HepG2 (cell line): ENCODE results near the gene ASCL2. TPM values are rescaled to one million over a fixed set of nuclear protein-coding genes. Genes with fewer than 3 reads are reported as not detected.
A peak's percentile ranks its signal among the peaks of the same experiment; 100 is the strongest.

Experiments used
- CCDC6 ChIP-seq: sonication (generic); formaldehyde crosslinking; IDR thresholded peaks from 2 replicates; pipeline ENCODE4 v1.8.1; 2022; ENCODE audit warnings: mild to moderate bottlenecking, missing genetic modification reagents, moderate library complexity
- NFATC3 ChIP-seq: sonication (generic); formaldehyde crosslinking; IDR thresholded peaks from 2 replicates; pipeline ENCODE4 v1.5.1; 2020; ENCODE audit warnings: mild to moderate bottlenecking, missing genetic modification reagents
- SP140L ChIP-seq: sonication (generic); formaldehyde crosslinking; IDR thresholded peaks from 2 replicates; pipeline ENCODE4 v1.4.0; 2020; ENCODE audit warnings: missing genetic modification reagents, borderline replicate concordance
- ZBTB42 ChIP-seq: sonication (generic); formaldehyde crosslinking; IDR thresholded peaks from 2 replicates; pipeline ENCODE4 v1.5.0; 2020; ENCODE audit warnings: mild to moderate bottlenecking, missing genetic modification reagents
- ZNF646 ChIP-seq: sonication (generic); formaldehyde crosslinking; IDR thresholded peaks from 2 replicates; pipeline ENCODE4 v1.9.0; 2021; ENCODE audit warnings: mild to moderate bottlenecking, missing genetic modification reagents
- polyA plus RNA-seq, 8 experiments: library from polyadenylated mRNA; depleted of rRNA in 3 of 8; stranded (reverse) in 7 of 8; unstranded in 1 of 8; fragments of >200 nt; fragmentation: Illumina TruSeq in 4 of 8; extraction: Trizol in 4 of 8; gene quantifications; 2 replicates each; pipeline versions ENCODE4 v1.2.1 to v1.2.3, GENCODE V29; 2011 to 2016; ENCODE audit warnings: low read depth in 4 of 8, missing spikeins in 1 of 8, mixed read lengths in 1 of 8; ENCODE audit not compliant: insufficient read depth in 1 of 8
- total RNA-seq, 5 experiments: library from RNA; depleted of rRNA; stranded (reverse); fragments of >200 nt; fragmentation: Illumina TruSeq; extraction: Trizol; gene quantifications; 2 replicates each; pipeline ENCODE4 v1.2.3, GENCODE V29; 2016; ENCODE audit warnings: low read depth in 1 of 5
- TF ChIP-seq, protein P1 (sequence below): sonication (generic); formaldehyde crosslinking; IDR thresholded peaks from 2 replicates; pipeline ENCODE4 v1.4.0; 2020; ENCODE audit warnings: missing genetic modification reagents
- TF ChIP-seq, protein P2 (sequence below): sonication (generic); formaldehyde crosslinking; IDR thresholded peaks from 2 replicates; pipeline ENCODE4 v1.4.0; 2020; ENCODE audit warnings: missing genetic modification reagents, borderline replicate concordance
- TF ChIP-seq, protein P3 (sequence below): sonication (generic); formaldehyde crosslinking; IDR thresholded peaks from 2 replicates; pipeline ENCODE4 v1.4.0; 2020; ENCODE audit warnings: mild to moderate bottlenecking, missing genetic modification reagents, borderline replicate concordance

Gene ASCL2
- total and polyA plus RNA-seq, 2 of the 13 experiments (the other 11 are each of a cell fraction or from before 2014, with no cell fraction given): 0.07 TPM; not detected in 1

GRCh38 chr11:2268729-2269600 is 1.4 kb downstream of the ASCL2 start (continued):
- TF ChIP-seq, protein P1, sequence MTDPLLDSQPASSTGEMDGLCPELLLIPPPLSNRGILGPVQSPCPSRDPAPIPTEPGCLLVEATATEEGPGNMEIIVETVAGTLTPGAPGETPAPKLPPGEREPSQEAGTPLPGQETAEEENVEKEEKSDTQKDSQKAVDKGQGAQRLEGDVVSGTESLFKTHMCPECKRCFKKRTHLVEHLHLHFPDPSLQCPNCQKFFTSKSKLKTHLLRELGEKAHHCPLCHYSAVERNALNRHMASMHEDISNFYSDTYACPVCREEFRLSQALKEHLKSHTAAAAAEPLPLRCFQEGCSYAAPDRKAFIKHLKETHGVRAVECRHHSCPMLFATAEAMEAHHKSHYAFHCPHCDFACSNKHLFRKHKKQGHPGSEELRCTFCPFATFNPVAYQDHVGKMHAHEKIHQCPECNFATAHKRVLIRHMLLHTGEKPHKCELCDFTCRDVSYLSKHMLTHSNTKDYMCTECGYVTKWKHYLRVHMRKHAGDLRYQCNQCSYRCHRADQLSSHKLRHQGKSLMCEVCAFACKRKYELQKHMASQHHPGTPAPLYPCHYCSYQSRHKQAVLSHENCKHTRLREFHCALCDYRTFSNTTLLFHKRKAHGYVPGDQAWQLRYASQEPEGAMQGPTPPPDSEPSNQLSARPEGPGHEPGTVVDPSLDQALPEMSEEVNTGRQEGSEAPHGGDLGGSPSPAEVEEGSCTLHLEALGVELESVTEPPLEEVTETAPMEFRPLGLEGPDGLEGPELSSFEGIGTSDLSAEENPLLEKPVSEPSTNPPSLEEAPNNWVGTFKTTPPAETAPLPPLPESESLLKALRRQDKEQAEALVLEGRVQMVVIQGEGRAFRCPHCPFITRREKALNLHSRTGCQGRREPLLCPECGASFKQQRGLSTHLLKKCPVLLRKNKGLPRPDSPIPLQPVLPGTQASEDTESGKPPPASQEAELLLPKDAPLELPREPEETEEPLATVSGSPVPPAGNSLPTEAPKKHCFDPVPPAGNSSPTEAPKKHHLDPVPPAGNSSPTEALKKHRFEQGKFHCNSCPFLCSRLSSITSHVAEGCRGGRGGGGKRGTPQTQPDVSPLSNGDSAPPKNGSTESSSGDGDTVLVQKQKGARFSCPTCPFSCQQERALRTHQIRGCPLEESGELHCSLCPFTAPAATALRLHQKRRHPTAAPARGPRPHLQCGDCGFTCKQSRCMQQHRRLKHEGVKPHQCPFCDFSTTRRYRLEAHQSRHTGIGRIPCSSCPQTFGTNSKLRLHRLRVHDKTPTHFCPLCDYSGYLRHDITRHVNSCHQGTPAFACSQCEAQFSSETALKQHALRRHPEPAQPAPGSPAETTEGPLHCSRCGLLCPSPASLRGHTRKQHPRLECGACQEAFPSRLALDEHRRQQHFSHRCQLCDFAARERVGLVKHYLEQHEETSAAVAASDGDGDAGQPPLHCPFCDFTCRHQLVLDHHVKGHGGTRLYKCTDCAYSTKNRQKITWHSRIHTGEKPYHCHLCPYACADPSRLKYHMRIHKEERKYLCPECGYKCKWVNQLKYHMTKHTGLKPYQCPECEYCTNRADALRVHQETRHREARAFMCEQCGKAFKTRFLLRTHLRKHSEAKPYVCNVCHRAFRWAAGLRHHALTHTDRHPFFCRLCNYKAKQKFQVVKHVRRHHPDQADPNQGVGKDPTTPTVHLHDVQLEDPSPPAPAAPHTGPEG: no peak
- TF ChIP-seq, protein P2, sequence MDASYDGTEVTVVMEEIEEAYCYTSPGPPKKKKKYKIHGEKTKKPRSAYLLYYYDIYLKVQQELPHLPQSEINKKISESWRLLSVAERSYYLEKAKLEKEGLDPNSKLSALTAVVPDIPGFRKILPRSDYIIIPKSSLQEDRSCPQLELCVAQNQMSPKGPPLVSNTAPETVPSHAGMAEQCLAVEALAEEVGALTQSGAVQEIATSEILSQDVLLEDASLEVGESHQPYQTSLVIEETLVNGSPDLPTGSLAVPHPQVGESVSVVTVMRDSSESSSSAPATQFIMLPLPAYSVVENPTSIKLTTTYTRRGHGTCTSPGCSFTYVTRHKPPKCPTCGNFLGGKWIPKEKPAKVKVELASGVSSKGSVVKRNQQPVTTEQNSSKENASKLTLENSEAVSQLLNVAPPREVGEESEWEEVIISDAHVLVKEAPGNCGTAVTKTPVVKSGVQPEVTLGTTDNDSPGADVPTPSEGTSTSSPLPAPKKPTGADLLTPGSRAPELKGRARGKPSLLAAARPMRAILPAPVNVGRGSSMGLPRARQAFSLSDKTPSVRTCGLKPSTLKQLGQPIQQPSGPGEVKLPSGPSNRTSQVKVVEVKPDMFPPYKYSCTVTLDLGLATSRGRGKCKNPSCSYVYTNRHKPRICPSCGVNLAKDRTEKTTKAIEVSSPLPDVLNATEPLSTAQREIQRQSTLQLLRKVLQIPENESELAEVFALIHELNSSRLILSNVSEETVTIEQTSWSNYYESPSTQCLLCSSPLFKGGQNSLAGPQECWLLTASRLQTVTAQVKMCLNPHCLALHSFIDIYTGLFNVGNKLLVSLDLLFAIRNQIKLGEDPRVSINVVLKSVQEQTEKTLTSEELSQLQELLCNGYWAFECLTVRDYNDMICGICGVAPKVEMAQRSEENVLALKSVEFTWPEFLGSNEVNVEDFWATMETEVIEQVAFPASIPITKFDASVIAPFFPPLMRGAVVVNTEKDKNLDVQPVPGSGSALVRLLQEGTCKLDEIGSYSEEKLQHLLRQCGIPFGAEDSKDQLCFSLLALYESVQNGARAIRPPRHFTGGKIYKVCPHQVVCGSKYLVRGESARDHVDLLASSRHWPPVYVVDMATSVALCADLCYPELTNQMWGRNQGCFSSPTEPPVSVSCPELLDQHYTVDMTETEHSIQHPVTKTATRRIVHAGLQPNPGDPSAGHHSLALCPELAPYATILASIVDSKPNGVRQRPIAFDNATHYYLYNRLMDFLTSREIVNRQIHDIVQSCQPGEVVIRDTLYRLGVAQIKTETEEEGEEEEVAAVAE (CRISPR knock-in tag): no peak
- TF ChIP-seq, protein P3, sequence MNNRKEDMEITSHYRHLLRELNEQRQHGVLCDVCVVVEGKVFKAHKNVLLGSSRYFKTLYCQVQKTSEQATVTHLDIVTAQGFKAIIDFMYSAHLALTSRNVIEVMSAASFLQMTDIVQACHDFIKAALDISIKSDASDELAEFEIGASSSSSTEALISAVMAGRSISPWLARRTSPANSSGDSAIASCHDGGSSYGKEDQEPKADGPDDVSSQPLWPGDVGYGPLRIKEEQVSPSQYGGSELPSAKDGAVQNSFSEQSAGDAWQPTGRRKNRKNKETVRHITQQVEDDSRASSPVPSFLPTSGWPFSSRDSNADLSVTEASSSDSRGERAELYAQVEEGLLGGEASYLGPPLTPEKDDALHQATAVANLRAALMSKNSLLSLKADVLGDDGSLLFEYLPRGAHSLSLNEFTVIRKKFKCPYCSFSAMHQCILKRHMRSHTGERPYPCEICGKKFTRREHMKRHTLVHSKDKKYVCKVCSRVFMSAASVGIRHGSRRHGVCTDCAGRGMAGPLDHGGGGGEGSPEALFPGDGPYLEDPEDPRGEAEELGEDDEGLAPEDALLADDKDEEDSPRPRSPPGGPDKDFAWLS: no peak
- TF ChIP-seq CCDC6 (CRISPR knock-in tag): peak; percentile 8; the same call in 1 of the 2 replicates
- TF ChIP-seq ZNF646 (CRISPR knock-in tag): no peak
- TF ChIP-seq SP140L (CRISPR knock-in tag): no peak
- TF ChIP-seq ZBTB42 (CRISPR knock-in tag): no peak
- no peak for TF ChIP-seq NFATC3 (CRISPR knock-in tag)
